HG02798 (cell line): ENCODE data around the gene CLCN3.
A peak's percentile ranks its signal among the peaks of the same experiment; 100 is the strongest.
"Not testable (repeated sequence)": the region's sequence is repeated elsewhere in the genome, so short reads cannot be mapped to it uniquely, and the experiment has no call there.

Source experiments
- ATAC-seq: cut with Tn5 transposase; IDR thresholded peaks from one replicate; pipeline ENCODE4 v1.9.1; 2021; ENCODE audit warnings: mild to moderate bottlenecking; ENCODE audit not compliant: unreplicated experiment, poor library complexity

CLCN3 gene

DNA sequence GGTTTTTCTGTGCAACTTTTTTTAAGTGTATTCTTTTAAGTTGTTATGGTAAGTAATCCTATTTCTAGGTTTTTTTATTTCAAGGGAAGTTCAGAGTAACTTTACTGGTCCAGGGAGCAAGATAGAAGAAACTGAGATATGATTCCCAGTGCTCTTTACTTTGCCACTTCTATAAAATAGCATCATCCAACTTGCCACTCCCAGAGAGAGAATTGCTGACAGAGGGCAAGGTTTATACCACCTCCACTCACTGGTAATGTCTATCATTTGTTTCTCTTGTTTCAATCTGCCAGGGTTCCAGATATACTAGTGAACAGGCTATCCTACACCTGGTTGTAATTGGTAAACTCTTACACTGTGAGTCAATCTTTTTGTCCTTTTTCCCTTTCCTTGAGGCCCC, 3.5 kb upstream of the CLCN3 start:
- ATAC-seq: no peak

DNA sequence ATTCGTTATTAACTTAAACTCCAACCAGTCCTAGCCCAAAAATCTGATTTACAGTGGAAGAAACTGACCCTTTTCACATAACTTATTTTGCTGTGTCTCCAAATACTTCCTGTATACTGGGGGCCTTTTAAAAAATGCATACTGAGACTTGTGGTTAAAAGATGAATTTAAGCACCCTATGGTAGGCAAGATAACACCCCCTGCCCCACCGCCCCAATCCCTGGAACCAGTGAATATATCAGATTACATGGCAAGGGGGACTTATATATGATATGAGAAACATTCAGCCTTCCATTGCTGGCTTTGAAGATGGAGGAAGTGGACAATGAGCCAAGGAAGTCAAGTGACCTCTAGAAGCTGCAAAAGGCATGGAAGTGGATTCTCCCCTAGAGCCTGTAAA, 3.1 kb upstream of the CLCN3 start:
- ATAC-seq: no peak

DNA sequence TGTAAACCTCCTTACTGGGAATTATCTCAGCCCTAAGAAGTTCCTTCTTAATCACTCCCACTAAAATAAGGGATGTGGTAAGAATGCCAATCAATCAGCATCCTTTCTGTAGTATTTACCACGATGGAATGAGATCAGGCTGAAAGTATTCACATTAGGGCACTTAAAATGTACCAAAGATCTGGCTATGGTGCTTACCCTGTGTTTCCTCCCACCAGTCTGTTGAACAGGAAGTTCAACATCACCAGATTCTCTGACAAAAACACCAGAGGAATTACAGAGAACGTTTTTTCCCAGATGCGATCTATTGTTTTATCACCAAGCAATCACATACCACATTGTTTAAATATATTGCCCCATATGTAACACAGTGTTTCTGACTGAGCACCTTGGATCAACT, 2.1 kb upstream of the CLCN3 start:
- ATAC-seq: no peak

DNA sequence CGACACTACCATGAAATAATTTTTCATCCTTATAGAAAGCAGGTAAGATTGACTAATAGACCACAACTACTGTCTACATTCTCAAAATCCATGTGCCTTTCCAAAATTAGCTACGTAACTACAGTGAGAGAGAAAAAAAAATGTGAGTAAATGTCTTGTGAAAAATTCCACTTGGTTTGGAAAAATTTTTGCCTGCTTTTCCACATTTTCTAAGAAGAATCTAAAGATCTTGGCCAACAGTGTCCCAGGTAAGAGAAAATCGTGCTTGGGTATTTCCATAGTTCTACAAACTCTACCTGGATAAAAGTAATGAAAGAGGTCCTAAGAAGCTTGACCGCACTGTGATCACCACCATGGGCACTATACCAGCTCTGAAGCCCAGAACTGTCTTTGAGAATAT, 1.4 kb upstream of the CLCN3 start:
- ATAC-seq: no peak

DNA sequence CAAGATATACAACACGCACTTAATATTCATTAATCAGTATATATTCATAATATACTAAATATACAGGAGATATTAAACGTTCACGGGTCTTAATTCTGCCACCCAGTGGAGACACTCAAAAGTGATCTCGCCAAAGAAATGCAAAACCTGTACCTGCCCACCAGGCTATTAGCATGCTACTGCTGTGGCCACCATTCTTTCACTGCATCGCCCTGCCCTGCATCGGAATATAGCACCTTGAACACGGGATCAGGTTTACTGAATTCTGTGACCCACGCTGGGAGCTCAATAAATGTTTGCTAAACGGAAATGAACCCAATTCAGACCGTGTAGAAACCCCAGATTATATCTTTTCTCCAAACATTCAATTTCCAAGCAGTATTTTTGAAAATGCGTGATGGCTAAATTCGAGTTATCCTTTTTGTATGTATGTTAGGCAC, 840 bp upstream of the CLCN3 start:
- peak; percentile 52 for ATAC-seq

DNA sequence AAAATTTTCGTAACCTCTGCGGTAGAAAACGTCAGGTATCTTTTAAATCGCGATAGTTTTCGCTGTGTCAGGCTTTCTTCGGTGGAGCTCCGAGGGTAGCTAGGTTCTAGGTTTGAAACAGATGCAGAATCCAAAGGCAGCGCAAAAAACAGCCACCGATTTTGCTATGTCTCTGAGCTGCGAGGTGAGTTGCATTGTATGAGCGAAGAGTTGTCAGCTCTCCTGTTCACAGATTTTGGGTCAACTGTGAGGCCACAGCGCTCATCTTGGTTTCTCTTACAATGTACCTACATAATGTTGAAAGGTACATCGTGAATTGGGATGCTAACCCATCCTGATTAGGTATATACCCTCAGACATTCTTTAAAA, 486 bp downstream of the CLCN3 start:
- ATAC-seq: no peak

DNA sequence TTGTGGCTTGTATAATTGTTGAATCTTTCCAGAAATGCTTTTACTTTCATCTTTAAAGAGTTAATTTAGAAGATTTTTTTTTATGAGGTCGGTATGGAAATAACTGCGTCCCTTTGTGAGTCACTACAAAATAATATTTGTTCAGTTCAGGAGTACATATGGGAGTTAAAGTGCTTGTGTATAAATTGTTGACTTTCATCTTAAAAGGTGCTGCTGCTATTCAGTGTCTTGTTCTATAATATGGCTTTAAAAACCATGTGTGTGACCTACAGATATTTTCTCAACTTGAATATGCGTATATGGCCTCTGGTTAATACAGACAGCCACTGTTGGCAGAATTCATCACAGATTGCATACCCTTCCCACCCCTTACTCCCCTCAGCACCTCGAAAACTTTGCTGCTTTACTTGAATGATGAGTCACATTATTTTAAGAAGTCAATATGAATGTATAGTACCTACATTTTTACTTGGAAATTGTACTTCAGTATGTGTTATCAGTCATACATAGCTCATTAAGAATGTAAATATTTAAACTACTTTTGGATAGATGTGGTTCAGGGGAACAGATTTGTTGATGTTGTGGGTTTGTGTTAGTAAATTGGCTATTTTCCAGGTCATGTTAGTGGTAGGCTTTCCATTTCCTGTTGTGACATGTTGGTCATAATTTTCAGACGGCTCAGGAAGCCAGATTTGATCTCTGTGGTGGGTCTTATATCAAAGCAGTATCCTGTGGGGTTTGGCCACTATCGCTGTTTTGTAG, 1.5 kb downstream of the CLCN3 start:
- no peak for ATAC-seq

DNA sequence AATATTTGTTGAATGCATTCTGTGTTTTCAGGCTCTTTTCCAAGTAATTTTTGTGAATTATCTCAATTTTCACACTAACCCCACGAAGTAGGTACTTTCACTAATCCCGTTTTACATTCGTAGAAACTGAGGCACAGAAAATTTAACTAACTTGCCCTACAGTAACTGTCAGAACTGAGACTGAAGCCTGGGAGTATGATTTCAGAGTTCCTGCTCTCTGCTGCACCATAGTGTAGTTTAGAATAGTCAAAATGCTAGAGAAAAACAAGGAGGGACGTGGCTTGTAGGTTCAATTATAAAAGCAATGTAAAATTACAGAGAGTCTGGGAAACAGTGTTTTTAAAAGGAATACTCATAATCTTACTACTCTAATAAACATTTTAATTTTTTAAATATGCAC, 2.2 kb downstream of the CLCN3 start:
- ATAC-seq: no peak

DNA sequence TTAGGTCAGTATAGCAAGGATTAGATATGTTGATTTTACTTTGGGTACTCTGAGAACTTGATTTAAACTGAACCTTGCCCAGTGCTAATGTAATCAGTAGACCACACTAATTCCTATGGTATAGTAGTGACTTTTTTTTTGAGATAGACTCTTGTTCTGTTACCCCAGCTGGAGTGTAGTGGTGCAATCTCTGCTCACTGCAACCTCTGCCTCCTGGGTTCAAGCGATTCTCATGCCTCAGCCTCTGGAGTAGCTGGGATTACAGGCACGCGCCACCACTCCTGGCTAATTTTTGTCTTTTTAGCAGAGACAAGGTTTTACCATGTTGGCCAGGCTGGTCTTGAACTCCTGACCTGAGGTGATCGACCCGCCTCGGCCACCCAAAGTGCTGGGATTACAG, 3.6 kb downstream of the CLCN3 start:
- ATAC-seq: not testable (repeated sequence)

DNA sequence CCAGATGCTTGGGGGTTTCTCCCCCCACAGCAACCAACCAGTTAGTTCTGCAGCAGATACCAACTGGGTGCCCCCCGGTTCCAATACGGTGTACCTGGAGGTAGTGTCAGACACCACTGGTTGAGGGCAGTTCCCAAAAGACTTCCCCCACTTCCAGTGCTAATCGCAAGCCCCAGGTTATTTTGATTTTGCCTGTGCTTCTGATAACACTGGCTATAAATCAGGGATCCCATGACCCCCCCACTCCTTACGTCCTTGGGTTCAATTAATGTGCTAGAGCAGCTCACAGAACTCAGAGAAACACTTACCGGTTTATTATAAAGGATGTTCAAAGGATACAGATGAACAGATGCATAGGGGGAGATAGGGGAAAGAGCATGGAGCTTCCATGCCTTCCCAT, 5.5 kb downstream of the CLCN3 start:
- no peak for ATAC-seq

DNA sequence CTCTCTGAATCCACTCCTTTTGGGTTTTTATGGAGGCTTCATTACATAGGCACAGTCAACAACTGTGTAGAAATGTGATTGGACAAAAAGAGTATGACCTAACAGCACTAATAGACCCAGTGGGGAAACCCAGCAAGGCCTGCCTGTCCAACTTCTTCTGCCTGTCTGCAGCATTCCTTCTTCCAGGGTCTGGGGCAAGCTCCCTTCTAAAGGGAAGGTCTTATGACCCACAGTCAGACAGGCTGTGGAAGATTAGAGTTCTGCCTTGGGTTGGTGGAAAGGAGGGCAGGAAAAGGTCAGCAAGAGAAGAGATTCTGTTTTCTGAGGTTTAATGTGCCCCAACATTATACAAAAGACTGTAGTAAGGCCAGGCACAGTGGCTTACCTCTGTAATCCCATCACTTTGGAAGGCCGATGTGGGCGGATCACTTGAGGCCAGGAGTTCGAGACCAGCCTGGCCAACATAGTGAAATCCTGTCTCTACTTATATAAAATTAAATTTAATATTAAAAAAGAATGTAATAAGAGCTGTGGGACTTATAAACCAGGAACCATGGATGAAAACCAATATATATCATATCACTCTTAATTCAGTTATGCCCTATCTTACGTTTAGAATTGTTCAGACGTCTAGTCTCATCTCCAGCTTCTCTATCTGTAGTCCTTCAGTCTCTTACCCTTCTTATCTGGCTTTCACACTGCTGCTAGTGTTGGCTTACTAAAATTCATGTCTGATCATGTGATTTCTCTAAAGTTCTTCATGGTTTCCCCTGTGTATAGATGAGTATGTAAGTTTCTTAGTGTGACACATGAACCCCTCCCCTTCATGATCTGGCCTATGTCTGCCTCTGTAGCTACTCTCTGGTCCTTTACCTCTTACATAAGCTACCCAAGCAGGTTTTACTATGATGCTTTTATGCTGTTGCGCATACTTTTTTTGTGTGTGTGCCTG, 6.2 kb downstream of the CLCN3 start:
- no peak for ATAC-seq

DNA sequence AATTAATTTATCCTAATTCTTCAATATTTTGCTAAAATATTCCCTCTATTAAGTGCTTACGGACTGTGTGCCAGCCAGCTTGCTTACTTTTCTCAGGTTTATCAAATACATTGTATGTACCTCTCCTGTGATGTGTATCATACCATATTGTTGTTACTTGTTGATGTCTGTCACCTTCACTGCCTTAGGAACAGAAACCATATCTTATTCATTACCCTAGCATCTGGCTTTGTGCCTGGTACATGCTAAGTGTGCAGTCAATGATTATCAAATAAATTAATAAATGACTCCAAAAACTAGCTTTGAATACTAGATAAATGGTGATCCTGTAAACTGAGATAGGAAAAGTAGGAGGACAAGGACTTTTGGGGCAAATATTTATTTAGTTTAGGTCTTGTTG, 6.9 kb downstream of the CLCN3 start:
- peak; percentile 50 for ATAC-seq

DNA sequence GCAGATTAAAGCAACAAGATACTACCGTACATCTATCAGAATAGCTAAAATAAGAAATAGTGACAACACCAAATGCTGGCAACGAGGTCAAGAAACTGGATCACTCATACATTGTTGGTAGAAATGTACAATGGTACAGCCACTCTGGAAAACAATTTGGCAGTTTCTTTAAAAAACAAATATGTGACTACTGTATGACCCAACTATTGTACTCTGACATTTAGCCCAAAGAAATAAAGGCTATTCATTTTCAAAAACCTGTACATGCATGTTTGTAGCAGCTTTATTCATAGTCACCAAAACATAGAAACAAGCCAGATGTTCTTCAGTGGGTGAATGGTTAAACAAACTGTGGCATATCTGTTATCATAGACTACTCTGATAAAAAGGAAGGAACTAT, 8.2 kb downstream of the CLCN3 start:
- ATAC-seq: no peak

DNA sequence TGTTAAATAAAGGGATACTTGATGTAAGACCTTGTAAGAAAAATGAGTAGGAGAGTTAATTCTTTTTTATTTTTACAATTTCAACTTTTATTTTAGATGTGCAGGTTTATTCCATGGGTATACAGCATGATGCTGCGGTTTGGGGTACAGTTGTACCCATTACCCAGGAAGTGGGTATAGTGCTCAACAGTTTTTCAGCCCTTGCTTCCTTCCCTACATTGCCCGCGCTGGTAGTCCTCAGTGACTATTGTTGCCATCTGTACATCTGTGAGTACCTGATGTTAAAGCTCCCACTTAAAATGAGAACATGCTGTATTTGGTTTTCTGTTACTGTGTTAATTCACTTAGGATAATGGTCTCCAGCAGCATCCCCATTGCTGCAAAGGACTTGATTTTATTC, 9.7 kb downstream of the CLCN3 start:
- no peak for ATAC-seq

DNA sequence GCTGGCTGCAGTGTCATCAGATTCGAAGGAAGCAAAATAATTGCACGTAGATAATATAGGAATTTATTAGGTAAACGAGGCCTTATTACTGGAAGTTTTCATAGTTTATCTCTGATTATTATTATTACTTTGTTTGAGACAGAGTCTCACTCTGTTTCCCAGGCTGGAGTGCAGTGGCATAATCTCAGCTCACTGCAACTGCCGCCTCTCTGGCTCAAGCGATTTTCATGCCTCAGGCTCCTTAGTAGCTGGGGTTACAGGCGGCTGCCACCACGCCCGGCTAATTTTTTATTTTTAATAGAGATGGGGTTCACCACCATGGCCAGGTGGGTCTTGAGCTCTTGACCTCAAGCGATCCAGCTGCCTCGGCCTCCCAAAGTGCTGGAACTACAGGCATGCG, 12.5 kb downstream of the CLCN3 start:
- no peak for ATAC-seq

DNA sequence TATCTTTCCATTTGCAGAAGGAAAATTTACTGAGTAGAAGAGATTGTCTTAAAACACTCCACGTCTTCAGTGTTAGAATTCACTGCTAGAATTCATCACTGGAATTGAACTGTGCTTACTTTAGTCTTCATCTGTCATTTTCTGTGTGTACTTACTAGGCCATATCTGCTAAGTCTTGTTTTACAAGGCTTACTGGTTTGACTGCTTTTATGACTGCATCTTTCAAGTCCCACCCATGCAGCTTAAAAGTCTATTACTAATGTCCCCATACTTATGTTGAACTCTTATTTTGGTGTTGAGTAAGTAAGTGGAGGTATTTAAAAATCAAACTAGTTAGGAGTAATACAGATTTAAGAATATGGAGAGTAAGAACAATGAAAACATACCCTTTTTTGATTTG, 14.6 kb downstream of the CLCN3 start:
- ATAC-seq: no peak

DNA sequence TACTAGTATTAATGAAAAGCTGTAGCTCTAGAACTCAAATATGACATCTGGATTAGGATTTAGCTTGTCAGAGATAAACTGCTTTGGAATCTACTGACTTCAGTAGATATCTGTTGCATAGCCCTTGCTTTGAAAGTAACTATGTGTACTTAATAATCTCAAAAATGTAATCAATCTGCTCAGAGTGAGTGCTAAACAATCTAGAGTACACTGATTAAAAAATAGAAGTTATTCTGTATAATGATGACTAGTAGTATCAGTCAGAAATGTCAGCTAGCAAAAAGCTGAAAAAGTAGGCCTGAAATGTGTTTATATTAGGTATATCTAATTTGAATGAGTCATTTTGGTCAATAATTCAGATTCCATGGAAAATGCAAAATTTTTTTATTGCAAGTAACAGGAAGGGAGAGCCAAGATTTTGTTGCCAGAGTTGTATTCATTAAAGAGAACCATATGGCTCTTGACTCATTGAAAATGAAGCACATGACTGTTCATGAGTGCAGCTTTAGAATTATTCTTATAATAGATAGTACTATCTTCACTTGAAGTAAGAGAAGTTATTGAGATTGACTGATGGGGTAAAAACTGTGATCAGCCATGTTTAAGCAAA, 20.0 kb downstream of the CLCN3 start:
- ATAC-seq: no peak

DNA sequence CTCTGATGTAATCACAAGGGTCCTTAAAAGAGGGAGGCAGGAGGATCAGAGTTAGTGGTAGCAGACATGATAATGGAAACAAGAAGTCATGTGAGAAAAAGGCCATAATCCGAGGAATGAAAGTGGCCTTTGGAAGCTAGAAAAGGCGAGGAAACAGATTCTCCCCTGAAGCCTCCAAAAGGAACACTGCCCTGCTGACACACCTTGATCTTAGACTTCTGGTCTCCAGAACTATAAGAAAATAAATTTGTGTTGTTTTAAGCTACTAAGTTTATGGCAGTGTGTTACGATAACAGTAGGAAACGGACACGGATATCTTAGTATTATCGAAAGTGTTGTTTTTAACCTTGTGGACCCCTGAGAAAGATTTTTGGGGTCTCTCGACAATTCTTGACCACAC, 24.4 kb downstream of the CLCN3 start:
- no peak for ATAC-seq

DNA sequence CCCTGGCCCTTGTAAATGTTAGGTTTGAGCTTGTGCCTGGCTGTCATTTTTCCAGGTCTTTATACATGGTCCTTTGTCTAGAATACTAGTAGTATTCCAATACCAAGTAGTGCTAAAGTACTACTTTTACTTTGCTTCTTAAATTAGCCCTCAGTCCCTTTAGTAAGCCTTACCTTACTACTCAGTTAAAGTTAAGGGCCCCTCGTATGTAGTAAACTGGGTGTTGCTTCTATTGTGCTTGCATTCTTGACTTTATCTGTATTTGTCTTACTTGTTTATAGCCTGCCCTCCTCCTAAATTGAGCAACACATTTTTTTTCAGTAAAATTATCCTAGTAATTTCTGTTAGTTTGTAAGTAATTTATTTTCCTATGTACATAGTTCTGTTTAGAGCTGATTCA, 25.2 kb downstream of the CLCN3 start:
- no peak for ATAC-seq

DNA sequence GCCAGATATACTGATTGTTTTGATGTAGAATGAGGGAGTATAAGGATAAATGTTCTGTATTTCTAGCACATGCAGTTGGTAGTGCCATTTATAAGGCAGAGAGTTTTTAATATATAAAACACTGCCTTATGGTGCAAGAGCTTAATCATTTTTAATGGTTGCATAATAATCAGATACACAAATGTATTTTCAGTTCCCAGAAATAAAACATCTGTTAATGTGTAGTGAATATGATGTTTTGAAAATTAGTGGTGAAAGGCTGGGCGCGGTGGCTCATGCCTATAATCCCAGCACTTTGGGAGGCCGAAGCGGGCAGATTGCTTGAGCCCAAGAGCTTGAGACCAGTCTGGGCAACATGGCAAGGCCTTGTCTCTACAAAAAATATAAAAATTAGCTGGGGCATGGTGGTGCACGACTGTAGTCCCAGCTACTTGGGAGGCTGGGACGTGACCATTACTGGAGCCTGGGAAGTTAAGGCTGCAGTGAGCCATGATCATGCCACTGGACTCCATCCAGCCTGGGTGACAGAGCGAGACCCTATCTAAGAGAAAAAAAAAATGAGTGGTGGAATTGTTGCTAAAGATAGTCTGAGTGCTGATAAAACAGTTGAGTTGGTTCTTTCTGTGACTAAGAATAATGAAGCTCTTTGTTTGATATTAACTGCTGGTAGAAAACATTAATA, 29.3 kb downstream of the CLCN3 start:
- ATAC-seq: no peak
